ENCODE measurements around the gene CT45A1.
"Not testable (repeated sequence)": the region's sequence is repeated elsewhere in the genome, so short reads cannot be mapped to it uniquely, and the experiment has no call there.

The CT45A1 gene, protein sequence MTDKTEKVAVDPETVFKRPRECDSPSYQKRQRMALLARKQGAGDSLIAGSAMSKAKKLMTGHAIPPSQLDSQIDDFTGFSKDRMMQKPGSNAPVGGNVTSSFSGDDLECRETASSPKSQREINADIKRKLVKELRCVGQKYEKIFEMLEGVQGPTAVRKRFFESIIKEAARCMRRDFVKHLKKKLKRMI

DNA sequence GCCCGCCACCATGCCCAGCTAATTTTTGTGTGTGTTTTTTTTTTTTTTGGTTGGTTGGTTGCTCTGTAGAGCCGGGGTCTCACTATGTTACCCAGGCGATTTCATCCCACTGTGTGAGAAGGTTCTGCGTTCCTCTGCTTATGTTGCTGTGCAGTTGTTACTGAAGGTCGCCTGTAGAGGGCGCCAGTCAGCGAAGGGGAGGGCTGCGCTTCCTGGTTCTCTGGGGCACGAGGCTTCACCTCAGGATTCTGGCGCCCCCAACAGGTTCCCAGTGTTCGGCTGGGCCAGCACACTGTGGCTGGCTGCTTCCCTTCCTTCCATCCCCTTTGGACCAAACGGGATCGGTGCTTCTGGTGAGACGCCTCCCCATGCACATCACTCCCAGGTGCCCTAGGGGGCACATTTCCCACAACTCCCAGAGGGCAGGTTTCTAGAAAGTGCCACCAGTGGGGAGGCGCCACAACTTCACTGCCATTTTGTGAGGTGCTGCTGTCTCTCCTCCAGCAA, at the start of gene CT45A1:
Gene CT45A1, plus strand, starts transcription at position 457 of the 507 bp plus-strand sequence. CDS start 5,302 bp downstream, outside the sequence.
- DNase-seq (ENCODE audit: low read depth in 2 of 2), result peak in 1 of 2 donors; percentile 2

- not testable (repeated sequence) for DNase-seq (ENCODE audit: low read depth in 2 of 2)
Measured at GRCh38 chrX:135672979-135673378, 40.5 kb upstream of the CT45A1 start.

- DNase-seq (ENCODE audit: low read depth in 2 of 2), result no peak
Measured at GRCh38 chrX:135688137-135688536, 25.3 kb upstream of the CT45A1 start.

DNA sequence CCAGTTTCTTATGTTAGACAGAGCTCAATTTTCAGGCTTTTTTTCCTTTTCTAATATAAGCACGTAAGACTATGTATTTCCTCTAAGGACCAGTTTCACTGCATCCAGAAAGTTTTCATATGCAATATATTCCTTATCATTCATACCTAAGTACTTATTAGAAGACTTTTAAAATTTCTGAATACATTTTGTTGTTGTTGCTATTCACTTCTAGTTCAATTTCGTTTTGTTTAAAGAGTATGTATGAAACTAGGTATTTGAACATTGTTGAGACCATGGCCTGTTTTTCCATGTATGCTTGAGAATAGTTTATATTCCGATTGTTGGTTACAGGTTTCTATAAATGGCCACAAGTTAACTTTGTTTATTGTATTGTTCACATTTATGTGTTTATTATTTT, 18.0 kb upstream of the CT45A1 start:
- no peak for DNase-seq (ENCODE audit: low read depth in 2 of 2)

GRCh38 chrX:135697601-135698000, 15.8 kb upstream of the CT45A1 start:
- DNase-seq (ENCODE audit: low read depth in 2 of 2), result no peak

GRCh38 chrX:135698924-135699323, 14.5 kb upstream of the CT45A1 start:
- no peak for DNase-seq (ENCODE audit: low read depth in 2 of 2)

- peak in 1 of 2 donors; percentile 4 for DNase-seq (ENCODE audit: low read depth in 2 of 2)
Measured at GRCh38 chrX:135707880-135708279, 5.6 kb upstream of the CT45A1 start.

DNA sequence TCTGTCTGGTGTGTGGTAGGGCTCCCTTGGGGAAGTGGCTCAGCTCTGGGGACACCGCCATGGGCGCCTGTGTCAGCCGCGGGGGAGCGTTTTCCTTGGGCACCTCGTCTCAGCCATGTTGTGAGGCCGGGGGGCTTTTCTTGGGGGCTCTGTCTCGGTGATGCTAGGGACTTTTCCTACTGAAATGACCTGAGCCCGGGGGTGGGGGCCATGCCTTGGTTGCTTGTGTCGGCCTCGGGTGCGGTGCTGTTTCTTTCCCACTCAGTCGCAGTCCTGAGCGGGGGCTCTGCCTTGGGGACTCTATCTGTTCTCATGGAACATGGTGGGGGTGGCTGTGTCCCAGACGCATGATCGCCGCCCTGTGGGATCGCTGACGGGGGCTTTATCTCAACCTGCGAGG, 356 bp downstream of the CT45A1 start:
- DNase-seq (ENCODE audit: low read depth in 2 of 2), result no peak

DNA sequence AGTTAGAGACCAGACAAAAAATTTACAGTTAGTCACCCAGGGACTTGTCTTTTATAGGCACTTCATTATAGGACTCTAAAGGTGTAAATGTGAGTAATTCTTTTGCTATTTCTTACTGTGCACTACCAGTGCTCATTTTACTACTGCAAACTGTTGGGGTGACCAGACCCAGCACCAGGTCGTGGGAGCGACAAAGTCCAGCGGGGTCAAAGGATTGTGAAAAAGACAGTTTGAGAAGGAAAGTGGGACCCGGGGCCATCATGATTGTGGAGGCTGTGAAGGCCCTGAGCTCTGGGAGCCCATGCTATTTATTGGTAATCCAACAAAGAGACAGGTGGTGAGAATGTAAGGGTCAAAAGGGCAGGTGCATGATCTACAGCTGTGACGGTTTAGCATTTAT, 21.2 kb downstream of the CT45A1 start:
- not testable (repeated sequence) for DNase-seq (ENCODE audit: low read depth in 2 of 2)

GRCh38 chrX:135737366-135738071, 24.1 kb downstream of the CT45A1 start:
- DNase-seq (ENCODE audit: low read depth in 2 of 2), result no peak

GRCh38 chrX:135740681-135741149, 27.3 kb downstream of the CT45A1 start:
- peak in 1 of 2 donors; percentile 27 for DNase-seq (ENCODE audit: low read depth in 2 of 2)

DNA sequence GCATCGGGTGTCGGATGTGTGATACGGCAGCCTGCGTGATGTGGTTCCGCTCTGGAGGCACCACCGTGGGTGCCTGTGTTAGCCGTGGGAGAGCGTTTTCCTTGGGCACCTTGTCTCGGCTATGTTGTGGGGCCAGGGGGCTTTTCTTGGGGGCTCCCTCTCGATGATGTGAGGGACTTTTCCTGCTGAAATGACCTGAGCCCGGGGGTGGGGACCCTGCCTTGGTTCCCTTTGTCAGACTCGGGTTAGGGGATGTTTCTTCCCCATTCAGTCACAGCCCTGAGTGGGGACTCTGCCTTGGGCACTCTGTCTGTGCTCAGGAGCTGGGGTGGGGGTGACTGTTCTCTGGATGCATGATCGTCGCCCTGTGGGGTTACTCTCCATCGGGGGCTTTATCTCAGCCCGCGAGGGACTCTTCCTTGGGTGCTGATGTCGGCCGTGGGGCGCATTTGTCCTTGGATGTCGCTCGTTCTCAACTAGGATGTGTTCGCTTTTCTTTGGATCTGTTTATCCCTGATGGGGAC, 27.8 kb downstream of the CT45A1 start:
- no peak for DNase-seq (ENCODE audit: low read depth in 2 of 2)

DNA sequence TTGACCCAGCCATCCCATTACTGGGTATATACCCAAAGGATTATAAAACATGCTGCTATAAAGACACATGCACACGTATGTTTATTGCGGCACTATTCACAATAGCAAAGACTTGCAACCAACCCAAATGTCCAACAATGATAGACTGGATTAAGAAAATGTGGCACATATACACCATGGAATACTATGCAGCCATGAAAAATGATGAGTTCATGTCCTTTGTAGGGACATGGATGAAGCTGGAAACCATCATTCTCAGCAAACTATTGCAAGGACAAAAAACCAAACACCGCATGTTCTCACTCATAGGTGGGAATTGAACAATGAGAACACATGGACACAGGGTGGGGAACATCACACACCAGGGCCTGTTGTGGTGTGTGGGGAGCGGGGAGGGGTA, 31.3 kb downstream of the CT45A1 start:
- not testable (repeated sequence) for DNase-seq (ENCODE audit: low read depth in 2 of 2)

DNA sequence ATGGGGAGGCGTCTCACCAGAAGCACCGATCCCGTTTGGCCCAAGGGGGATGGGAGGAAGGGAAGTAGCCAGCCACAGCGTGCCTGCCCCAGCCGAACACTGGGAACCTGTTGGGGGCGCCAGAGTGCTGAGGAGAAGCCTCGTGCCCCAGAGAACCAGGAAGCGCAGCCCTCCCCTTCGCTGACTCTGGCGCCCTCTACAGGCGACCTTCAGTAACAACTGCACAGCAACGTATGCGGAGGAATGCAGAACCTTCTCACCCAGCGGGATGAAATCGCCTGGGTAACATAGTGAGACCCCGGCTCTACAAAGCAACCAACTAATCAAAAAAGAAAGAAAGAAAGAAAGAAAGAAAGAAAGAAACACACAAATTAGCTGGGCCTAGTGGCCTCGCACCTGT, 54.7 kb downstream of the CT45A1 start, which contains the start of gene CT45A3:
Gene CT45A3, minus strand, starts transcription at position 101 of the 400 bp plus-strand sequence. CDS start 3,747 bp downstream, outside the sequence.
- not testable (repeated sequence) for DNase-seq (ENCODE audit: low read depth in 2 of 2)
